Fibroblast of lung (primary cell): ENCODE measurements around the gene TLX2. TPM values are rescaled to one million over a fixed set of nuclear protein-coding genes. Genes with fewer than 3 reads are reported as not detected.

Source experiments
- DNase-seq, 2 donors: peaks; one replicate each; pipeline versions ENCODE4 v3.0.0 to v3.0.0-alpha.2; 2010; ENCODE audit warnings: low read depth in 2 of 2
- H2AFZ ChIP-seq: 2 replicates; pipeline ENCODE4 v1.5.1; 2012; ENCODE audit warnings: low read length, control low read depth, inconsistent platforms
- H3K27ac ChIP-seq: 2 replicates; pipeline ENCODE4 v1.5.1; 2011; ENCODE audit warnings: low read length, control low read depth; ENCODE audit not compliant: insufficient read depth
- H3K27me3 ChIP-seq: 2 replicates; pipeline ENCODE4 v1.5.1; 2011; ENCODE audit warnings: mild to moderate bottlenecking, low read length; ENCODE audit not compliant: control insufficient read depth, insufficient read depth
- H3K36me3 ChIP-seq: 2 replicates; pipeline ENCODE4 v1.5.1; 2011; ENCODE audit warnings: low read length; ENCODE audit not compliant: control insufficient read depth, insufficient read depth
- H3K4me1 ChIP-seq: 2 replicates; pipeline ENCODE4 v1.5.1; 2011; ENCODE audit warnings: low read length; ENCODE audit not compliant: control insufficient read depth, insufficient read depth; ENCODE audit errors: extremely low read depth
- H3K4me2 ChIP-seq: 2 replicates; pipeline ENCODE4 v1.5.1; 2011; ENCODE audit warnings: low read length, control low read depth; ENCODE audit not compliant: insufficient read depth; ENCODE audit errors: extremely low read depth
- H3K4me3 ChIP-seq, 4 experiments: fragments of 200-600 bp in 1 of 4; sonication (generic) in 1 of 4; replicated peaks in 1 of 4; 2 replicates each; pipeline ENCODE4 v1.5.1; 2011 to 2016; ENCODE audit warnings: low read length in 4 of 4, low read depth in 3 of 4, mild to moderate bottlenecking in 3 of 4, control low read depth in 2 of 4, inconsistent platforms in 1 of 4, mixed read lengths in 1 of 4; ENCODE audit not compliant: insufficient read depth in 1 of 4; ENCODE audit errors: control extremely low read depth in 1 of 4
- H3K79me2 ChIP-seq: 2 replicates; pipeline ENCODE4 v1.5.1; 2012; ENCODE audit warnings: mild to moderate bottlenecking, low read length, inconsistent platforms; ENCODE audit not compliant: control insufficient read depth, insufficient read depth
- H3K9ac ChIP-seq: 2 replicates; pipeline ENCODE4 v1.5.1; 2011; ENCODE audit warnings: mild to moderate bottlenecking, low read length, control low read depth; ENCODE audit not compliant: insufficient read depth
- H3K9me3 ChIP-seq: 2 replicates; pipeline ENCODE4 v1.5.1; 2012; ENCODE audit warnings: low read depth, low read length; ENCODE audit not compliant: control insufficient read depth, insufficient read depth
- H4K20me1 ChIP-seq: 2 replicates; pipeline ENCODE4 v1.5.1; 2011; ENCODE audit warnings: low read length; ENCODE audit not compliant: control insufficient read depth, insufficient read depth; ENCODE audit errors: extremely low read depth
- EZH2 ChIP-seq: IDR thresholded peaks from 2 replicates; pipeline ENCODE4 v1.5.1; 2012; ENCODE audit warnings: low read length, control low read depth, mild to moderate bottlenecking; ENCODE audit errors: missing control alignments
- polyA plus RNA-seq, 2 donors: library from polyadenylated mRNA; depleted of rRNA in 1 of 2; stranded (reverse) in 1 of 2; unstranded in 1 of 2; fragments of >200 nt; gene quantifications; 2 replicates each; pipeline ENCODE4 v1.2.1, GENCODE V29; 2011 to 2012; ENCODE audit warnings: missing spikeins in 1 of 2
- total RNA-seq: library from RNA; depleted of rRNA; stranded (reverse); fragments of >200 nt; gene quantifications from 2 replicates; pipeline ENCODE4 v1.2.1, GENCODE V29; 2014
- TF ChIP-seq, protein P1 (sequence below), 2 donors: IDR thresholded peaks in 1 of 2; conservative IDR thresholded peaks in 1 of 2; 1 replicate in 1 of 2; 2 replicates in 1 of 2; pipeline ENCODE4 v1.5.1; 2011 to 2012; ENCODE audit warnings: low read length in 2 of 2, control low read depth in 1 of 2, inconsistent platforms in 1 of 2, low read depth in 1 of 2, mild to moderate bottlenecking in 1 of 2

TLX2 gene
- total and polyA plus RNA-seq, 2 donors (not counting 1 experiment from before 2014, with no cell fraction given) = under 0.01 TPM; not detected in 1

DNA sequence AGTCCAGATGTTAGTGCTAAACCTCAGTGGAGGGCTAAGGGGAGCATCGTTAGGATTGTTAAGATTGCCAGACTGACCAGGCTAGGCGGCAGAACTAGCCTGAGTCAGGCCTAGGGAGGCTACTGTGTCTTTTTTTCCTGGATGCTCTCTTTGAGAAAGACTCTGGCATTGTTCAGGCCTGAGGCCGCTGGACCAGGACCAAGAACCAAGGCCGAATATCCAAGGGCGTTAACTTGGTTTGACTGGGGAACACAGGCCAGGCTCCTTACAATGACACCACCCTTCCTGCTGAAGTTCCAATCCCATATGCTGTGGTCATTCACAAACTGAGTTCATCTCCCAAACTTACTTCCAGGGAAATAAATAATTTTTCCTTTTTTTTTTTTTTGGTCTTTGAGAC lies 26.0 kb downstream of the TLX2 start:
- H3K79me2 ChIP-seq = no peaks in the 10 kb centered on the region
- no peaks in the 10 kb centered on the region for H3K4me1 ChIP-seq
- TF ChIP-seq, protein P1, sequence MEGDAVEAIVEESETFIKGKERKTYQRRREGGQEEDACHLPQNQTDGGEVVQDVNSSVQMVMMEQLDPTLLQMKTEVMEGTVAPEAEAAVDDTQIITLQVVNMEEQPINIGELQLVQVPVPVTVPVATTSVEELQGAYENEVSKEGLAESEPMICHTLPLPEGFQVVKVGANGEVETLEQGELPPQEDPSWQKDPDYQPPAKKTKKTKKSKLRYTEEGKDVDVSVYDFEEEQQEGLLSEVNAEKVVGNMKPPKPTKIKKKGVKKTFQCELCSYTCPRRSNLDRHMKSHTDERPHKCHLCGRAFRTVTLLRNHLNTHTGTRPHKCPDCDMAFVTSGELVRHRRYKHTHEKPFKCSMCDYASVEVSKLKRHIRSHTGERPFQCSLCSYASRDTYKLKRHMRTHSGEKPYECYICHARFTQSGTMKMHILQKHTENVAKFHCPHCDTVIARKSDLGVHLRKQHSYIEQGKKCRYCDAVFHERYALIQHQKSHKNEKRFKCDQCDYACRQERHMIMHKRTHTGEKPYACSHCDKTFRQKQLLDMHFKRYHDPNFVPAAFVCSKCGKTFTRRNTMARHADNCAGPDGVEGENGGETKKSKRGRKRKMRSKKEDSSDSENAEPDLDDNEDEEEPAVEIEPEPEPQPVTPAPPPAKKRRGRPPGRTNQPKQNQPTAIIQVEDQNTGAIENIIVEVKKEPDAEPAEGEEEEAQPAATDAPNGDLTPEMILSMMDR (conservative IDR thresholded peaks at IDR 0.05 in 1 of 2, IDR thresholded peaks at IDR 0.05 in 1 of 2; ENCODE audit: low read depth in 1 of 2, low read length in 2 of 2) = no peak
- TF ChIP-seq EZH2 = no peak
- no peak overlapping the region for H3K4me3 ChIP-seq
- H3K27me3 ChIP-seq = peaks cover 2% of the 10 kb centered on the region
- no peak overlapping the region for H3K27ac ChIP-seq
- no peaks in the 10 kb centered on the region for H3K9me3 ChIP-seq
- no peak overlapping the region for H3K9ac ChIP-seq
- DNase-seq = no peak
- no peaks in the 10 kb centered on the region for H3K36me3 ChIP-seq
- no peaks in the 10 kb centered on the region for H4K20me1 ChIP-seq
- H2AFZ ChIP-seq = no peak overlapping the region
- no peak overlapping the region for H3K4me2 ChIP-seq

DNA sequence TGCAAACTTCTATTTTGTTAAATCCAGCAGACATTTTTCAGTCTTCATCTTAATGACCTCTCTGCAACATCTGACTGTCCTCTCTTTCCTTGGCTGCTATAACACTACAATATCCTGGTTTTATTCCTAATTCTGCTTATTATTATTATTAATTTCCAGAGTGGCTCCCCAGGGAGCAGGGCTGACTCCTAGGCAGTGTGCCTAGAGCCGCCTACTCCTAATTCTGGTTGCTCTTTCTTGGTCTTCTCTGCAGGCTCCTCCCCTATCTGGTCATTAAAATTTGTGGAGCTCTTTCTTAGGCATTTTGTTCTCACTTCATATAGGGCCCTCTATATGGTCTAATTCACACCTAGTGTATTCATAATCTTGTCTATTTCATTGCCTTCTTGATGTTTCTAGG lies 28.7 kb downstream of the TLX2 start:
- Histone ChIP-seq H2AFZ (no peak overlapping the region), H3K9me3 (no peaks in the 10 kb centered on the region), H3K4me1 (no peaks in the 10 kb centered on the region), H3K27ac (no peak overlapping the region), H3K27me3 (no peaks in the 10 kb centered on the region), H3K4me3 (no peak overlapping the region), H3K36me3 (no peaks in the 10 kb centered on the region), H3K79me2 (no peaks in the 10 kb centered on the region), H3K9ac (no peak overlapping the region), H4K20me1 (no peaks in the 10 kb centered on the region), H3K4me2 (no peak overlapping the region)
- no peak for DNase-seq
- no peak for TF ChIP-seq EZH2
- TF ChIP-seq, protein P1 (conservative IDR thresholded peaks at IDR 0.05 in 1 of 2, IDR thresholded peaks at IDR 0.05 in 1 of 2; ENCODE audit: low read depth in 1 of 2, low read length in 2 of 2) = no peak

DNA sequence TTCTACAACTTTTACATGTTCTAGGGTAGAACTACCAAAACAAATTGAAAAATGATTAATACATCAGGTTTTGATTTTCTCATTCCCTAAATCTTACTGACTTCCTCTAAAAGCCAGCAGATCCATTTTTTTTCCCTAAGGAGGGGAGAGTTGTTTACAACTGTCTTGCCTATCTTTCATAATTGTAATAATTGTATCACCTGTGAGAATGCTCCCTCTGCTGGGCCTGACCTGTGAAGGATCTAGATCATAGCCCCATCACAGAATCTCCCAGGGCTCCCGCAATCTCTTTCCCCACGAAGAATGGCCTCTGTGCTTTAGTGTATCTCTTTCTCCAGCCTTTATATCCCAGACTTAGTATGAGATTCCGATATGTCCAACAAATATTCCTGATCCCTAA lies 30.4 kb downstream of the TLX2 start:
- Histone ChIP-seq H3K27ac (no peak overlapping the region), H3K79me2 (no peaks in the 10 kb centered on the region), H3K9me3 (no peaks in the 10 kb centered on the region), H4K20me1 (no peaks in the 10 kb centered on the region), H3K27me3 (no peaks in the 10 kb centered on the region), H2AFZ (no peak overlapping the region), H3K4me2 (no peak overlapping the region), H3K4me3 (no peak overlapping the region), H3K4me1 (peaks cover 3% of the 10 kb centered on the region), H3K36me3 (no peaks in the 10 kb centered on the region), H3K9ac (no peak overlapping the region)
- TF ChIP-seq EZH2 = no peak
- TF ChIP-seq, protein P1 (conservative IDR thresholded peaks at IDR 0.05 in 1 of 2, IDR thresholded peaks at IDR 0.05 in 1 of 2; ENCODE audit: low read depth in 1 of 2, low read length in 2 of 2) = no peak
- no peak for DNase-seq
